ENCODE measurements around the gene TTN.
"Not testable (repeated sequence)": the region's sequence is repeated elsewhere in the genome, so short reads cannot be mapped to it uniquely, and the experiment has no call there.

The TTN gene

GRCh38 chr2:178526256-178526655 lies 281.0 kb downstream of the TTN start:
- DNase-seq, result no peak

GRCh38 chr2:178525460-178525859 lies 281.8 kb downstream of the TTN start:
- DNase-seq, result not testable (repeated sequence)

- not testable (repeated sequence) for DNase-seq
These were observed 282.2 kb downstream of the TTN start for GRCh38 chr2:178525010-178525409.

GRCh38 chr2:178523596-178524134 lies 283.6 kb downstream of the TTN start:
- DNase-seq, result peak; percentile 7

- DNase-seq, result peak; percentile 88
These were observed 284.1 kb downstream of the TTN start for GRCh38 chr2:178522950-178523595.

- DNase-seq, result no peak
These were observed 285.7 kb downstream of the TTN start for GRCh38 chr2:178521304-178522150.

- DNase-seq, result no peak
These were observed 289.7 kb downstream of the TTN start for GRCh38 chr2:178517496-178517895.

- DNase-seq, result no peak
These were observed 292.6 kb downstream of the TTN start for GRCh38 chr2:178514664-178515063.

- DNase-seq, result no peak
These were observed 293.3 kb downstream of the TTN start for GRCh38 chr2:178513876-178514275.

- DNase-seq, result no peak
These were observed 294.7 kb downstream of the TTN start for GRCh38 chr2:178512484-178512883.

GRCh38 chr2:178510384-178510783 lies 296.8 kb downstream of the TTN start:
- DNase-seq, result no peak

- DNase-seq, result no peak
These were observed 298.6 kb downstream of the TTN start for GRCh38 chr2:178508646-178509045.

- no peak for DNase-seq
These were observed 300.3 kb downstream of the TTN start for GRCh38 chr2:178506949-178507348.

- no peak for DNase-seq
These were observed 300.7 kb downstream of the TTN start for GRCh38 chr2:178506524-178506923.

- DNase-seq, result no peak
These were observed 301.1 kb downstream of the TTN start for GRCh38 chr2:178506101-178506500.

GRCh38 chr2:178502751-178503150 lies 304.5 kb downstream of the TTN start:
- no peak for DNase-seq

- no peak for DNase-seq
These were observed 307.6 kb downstream of the TTN start for GRCh38 chr2:178499640-178500039.

GRCh38 chr2:178498137-178498536 lies 309.1 kb downstream of the TTN start:
- DNase-seq, result no peak

- no peak for DNase-seq
These were observed 311.2 kb downstream of the TTN start for GRCh38 chr2:178496049-178496448.

- no peak for DNase-seq
These were observed 315.6 kb downstream of the TTN start for GRCh38 chr2:178491612-178492011.

- DNase-seq, result no peak
These were observed 321.9 kb downstream of the TTN start for GRCh38 chr2:178485356-178485755.

- peak; percentile 84 for DNase-seq
These were observed 322.8 kb downstream of the TTN start for GRCh38 chr2:178484245-178485041.

GRCh38 chr2:178482437-178482836 lies 324.8 kb downstream of the TTN start:
- DNase-seq, result peak; percentile 8

Data from NCI-H69 (cell line).